A549 (cell line): ENCODE results near the gene FBLN1.

Experiments
- MAFK ChIP-seq: fragments of 450-650 bp; IDR thresholded peaks from 2 replicates; pipeline ENCODE4 v1.6.1; 2014; ENCODE audit not compliant: partially characterized antibody
- TP53 ChIP-seq: fragments of 250-450 bp; sonication (Bioruptor Pico); IDR thresholded peaks from 2 replicates; pipeline ENCODE4 v1.5.0; 2021; ENCODE audit warnings: mild to moderate bottlenecking, moderate library complexity

GRCh38 chr22:45597460-45598192 is 94.9 kb downstream of the FBLN1 start:
- TF ChIP-seq TP53 (CRISPR knock-in tag) (no peak), MAFK (no peak)
